Breast epithelium (tissue), 3 donors: Measurements from ENCODE around the gene MMP10.

Experiments
- CTCF ChIP-seq, 3 donors: fragments of 450-650 bp; IDR thresholded peaks; one replicate each; pipeline ENCODE4 v1.5.1; 2016 to 2017; ENCODE audit warnings: antibody characterized with exemption in 3 of 3, mild to moderate bottlenecking in 3 of 3, moderate library complexity in 3 of 3
- POLR2A ChIP-seq: fragments of 450-650 bp; IDR thresholded peaks from one replicate; pipeline ENCODE4 v1.6.1; 2016; ENCODE audit warnings: antibody characterized with exemption, mild to moderate bottlenecking, moderate library complexity
- POLR2AphosphoS5 ChIP-seq, 3 donors: sonication (generic); formaldehyde crosslinking; IDR thresholded peaks; one replicate each; pipeline ENCODE4 v1.6.1; 2017; ENCODE audit warnings: antibody characterized with exemption in 3 of 3

GRCh38 chr11:102753267-102753666, 27.2 kb downstream of the MMP10 start:
- no peak for TF ChIP-seq POLR2A
- TF ChIP-seq CTCF (IDR thresholded peaks at IDR 0.05), result no peak
- no peak for TF ChIP-seq POLR2AphosphoS5 (IDR thresholded peaks at IDR 0.05)
